Measurements from ENCODE around the gene KLK11.

The KLK11 gene, protein sequence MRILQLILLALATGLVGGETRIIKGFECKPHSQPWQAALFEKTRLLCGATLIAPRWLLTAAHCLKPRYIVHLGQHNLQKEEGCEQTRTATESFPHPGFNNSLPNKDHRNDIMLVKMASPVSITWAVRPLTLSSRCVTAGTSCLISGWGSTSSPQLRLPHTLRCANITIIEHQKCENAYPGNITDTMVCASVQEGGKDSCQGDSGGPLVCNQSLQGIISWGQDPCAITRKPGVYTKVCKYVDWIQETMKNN

DNA sequence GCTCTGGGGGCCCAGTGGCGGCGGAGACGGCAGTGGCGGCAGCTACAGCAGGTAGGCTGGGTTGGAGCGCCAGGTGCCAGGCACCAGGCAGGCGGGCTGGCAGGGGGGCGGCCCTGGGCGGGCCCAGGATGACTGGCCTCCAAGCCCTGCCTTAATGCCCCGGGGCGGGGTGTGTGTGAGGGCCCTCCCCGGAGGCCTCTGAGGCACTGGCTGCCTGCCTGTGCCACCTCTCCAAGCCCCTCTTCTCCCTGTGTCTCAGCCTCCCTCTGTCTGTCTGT, at the start of gene KLK11:
KLK11 (minus strand) TSS at position 63 of the 278 bp plus-strand sequence. CDS start 985 bp downstream, outside the sequence.
- DNase-seq (ENCODE audit: low spot score) = no peak

DNA sequence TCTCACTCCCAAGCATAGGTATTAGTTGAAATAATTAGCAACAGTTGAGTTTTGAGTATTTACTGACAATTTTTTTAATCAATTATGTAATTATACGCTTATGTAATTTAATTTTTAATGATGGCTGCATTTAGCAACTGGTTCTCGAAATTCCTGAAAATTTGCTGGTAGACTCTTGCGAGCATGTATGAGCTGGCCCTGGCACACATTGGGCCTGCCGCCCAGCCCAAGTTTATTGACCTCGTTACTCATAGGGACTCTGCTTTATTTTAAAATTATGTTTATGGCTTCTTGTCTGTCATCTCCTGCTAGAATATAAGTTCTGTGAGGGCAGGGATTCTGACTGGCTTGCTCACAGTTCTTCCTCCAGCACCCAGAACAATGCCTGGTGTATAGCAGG, 49.6 kb upstream of the KLK11 start:
- DNase-seq (ENCODE audit: low spot score) = no peak

DNA sequence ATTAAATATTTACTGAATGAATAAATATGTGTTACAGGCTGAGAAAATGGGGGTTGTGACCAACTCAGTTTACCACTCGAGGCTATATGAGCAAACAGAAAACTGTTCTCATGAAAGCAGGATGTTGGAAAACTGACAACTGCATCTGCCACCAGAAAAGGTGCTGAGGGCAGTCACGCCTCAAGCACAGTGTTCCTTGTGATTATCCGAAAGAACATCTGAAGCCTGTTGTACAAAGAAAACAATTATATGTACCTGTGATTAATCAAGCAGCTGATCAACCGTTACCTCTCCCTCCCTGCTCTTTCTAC, 44.6 kb upstream of the KLK11 start:
- no peak for DNase-seq (ENCODE audit: low spot score)

DNA sequence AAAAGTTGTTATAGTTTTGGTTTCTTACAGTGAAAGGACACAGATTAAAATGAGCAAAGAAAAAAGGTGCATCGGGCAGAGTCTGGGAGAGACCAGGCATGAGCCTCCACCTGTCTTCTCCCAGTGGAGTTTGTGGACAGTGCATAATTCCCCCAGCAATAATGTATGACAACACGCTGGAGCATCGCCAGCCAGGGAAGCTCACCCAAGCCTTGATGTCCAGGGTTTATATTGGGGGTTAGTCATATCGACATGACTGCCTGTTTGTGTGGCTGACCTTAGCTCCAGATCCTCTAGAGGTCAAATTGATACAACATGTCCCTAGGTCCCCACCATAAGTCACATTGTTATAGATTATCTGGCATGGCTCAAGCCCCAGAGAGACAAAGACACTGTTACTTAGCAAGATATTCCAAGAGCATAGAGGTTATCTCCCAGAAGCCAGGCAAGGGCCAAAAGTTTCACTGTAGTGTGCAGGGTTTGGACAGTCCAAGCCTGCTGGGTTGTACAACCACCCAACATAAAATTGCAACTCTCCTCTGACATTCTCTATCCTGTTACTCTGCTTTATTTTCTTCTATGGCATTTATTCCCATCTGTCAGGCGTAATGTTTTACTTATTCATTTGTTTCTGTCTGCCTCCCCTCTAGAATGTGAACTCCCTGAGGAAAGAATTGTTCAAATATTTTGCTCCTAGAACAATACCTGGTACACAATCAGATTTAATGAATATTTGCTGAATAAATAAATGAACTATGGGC, 44.1 kb upstream of the KLK11 start:
- no peak for DNase-seq (ENCODE audit: low spot score)

DNA sequence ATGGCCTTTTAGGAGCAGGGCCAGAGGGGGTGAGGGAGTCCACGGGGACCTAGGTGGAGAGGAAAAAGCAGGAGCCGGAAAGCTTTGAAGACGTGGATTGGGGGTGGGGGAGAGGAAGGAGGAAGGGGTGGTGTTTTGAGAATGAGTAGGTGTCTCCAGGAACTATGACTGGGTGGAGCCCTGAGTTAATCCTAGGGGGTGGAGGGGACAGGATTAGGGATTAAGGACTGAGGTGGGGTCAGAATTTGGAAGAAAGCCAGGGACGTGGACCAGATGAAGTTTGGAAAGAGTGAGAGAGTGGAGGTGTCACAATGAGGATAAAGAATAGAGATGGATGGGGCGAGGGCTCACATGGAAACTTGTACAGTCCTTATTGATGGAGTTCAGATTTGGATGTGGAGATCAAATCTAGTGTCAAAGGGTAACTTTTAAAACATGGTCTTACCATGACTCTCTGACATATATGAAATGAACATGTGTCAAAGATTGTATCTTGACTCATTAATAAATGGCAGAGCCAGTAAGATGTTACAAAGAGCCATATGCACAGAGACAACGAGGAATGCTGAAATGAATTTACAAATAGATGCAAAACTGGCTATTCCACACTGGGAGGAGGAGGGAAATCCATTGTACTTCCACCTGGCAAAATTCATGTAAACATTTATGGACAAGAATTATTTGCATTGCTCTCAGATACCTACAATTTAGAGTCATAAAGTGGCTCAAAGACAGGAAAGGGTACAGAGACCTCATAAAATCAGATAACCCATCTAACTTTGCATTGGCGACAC, 40.2 kb upstream of the KLK11 start:
- DNase-seq (ENCODE audit: low spot score) = no peak

DNA sequence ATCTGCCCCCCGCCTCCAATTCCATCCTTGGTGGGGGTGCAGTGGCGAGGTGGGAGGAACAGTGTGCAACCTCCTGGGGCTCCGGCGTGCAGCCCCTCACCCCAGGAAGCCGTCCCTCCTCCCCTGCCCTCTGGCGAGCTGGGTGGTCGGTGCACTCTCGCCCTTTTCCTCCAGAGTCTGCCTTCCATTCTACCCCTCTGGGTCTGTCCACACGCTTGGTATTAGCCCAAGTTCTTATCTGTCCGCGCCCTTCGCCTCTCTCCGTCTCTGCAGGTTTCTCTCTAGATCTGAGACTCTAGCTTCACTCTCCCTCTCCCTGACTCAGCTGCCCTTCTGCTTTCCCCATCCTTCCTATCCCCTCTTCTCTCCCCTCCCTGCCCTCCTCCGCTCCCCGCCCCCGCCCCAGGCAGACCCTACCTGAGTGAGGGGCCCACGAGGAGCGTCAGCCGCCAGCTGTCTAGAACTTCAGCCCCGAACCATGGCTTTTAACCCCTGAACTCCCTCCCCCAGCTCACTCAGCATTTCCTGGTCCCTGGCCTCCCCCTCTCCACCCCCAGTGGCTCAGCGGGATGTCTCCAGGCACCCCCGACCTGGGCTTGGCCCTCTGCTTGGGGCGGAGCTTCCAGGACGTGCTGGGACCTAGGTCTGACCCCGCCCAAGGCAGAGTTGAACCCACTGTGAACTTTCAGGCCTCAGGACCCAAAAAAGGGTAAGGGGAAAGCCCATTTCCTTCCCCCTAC, 39.0 kb upstream of the KLK11 start:
- no peak for DNase-seq (ENCODE audit: low spot score)

DNA sequence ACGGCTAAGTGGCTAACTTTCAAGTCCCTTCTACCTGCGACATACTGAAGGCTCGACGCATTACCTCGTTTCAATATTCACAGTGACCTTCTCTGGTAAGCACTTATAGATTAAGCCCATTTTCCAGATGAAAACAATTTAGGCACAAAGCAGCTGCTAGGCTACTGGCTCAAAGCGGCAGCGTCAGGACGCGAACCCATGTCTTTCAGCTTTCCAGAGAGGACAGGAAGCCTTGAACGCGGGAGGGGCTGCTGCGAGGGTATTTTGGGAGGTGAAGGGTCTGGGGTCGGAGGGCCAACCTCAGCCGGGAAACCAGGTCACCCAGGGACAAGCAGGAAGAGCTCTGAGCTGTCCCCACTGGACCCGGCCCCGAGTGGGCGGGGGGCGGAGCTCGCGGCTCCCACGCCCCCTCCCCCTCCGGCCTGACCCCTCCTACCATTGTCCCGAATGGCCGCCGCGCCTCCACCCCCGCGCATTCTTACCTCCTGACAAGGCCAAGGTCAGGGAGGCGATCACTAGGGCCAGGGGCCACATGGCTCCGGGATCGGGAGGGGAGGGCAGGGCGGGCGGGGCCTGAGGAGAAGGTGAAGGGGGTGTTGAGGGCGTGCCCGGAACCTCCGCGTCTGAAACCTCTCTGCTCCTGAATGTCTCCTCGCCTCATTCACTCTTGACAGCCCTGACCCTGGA, 38.3 kb upstream of the KLK11 start, which contains the start of gene KLK13:
KLK13 (minus strand) TSS at position 559 of the 687 bp plus-strand sequence; CDS start at position 534, 25 bp downstream.
- DNase-seq (ENCODE audit: low spot score) = no peak

DNA sequence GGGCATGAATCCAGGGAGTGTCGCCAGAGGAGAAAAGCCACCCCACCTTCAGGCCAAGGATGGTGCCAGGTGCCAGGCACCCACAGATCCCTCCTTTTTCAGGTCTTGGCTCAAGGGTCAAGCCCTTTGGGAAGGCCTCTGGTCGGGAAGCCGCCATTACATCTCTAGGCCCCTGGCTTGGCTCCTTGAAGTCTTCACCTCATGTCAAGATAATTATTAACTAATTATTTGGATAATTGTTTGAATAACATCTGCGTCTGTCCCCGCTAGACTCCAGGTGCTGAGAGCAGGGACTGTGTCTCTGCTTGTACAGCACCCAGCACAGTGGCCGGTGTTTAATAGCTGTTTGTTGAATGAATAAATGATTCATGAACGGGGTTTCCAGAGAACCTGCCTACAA, 37.2 kb upstream of the KLK11 start:
- DNase-seq (ENCODE audit: low spot score) = no peak

DNA sequence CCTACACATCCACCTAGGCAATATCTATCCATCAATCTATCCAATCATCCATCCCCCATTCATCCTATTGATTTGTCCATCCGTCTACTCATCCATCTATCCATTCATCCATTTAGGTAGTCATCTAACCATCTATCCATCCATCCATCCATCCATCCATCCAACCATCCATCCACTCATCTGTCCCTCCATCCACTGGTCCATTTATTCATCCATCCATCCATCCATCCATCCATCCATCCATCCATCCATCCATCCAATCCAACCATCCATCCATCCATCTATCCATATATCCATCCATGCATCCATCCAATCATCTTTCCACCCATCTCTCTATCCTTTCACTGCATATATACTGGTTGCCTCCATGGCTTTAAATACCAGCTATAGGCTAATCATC, 34.6 kb upstream of the KLK11 start:
- no peak for DNase-seq (ENCODE audit: low spot score)

DNA sequence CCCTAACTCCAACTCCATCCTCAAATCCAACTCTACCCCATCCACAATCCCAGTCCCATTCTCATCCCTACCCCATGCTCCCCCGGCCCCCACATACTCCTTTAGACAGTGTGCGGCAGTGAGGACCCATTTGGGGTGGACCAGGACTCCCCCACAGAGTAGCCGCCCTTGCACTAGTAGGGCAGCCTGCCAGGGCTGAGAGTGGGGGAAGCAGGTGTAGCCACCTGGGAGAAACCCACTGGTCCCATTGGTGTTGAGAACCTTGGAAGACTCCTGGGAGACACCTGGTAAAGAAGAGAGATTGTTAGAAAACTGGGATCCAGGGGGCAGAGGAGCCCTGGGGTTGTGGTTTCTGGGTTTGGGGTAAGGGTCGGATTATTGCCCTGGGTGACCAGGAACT, 33.9 kb upstream of the KLK11 start:
- DNase-seq (ENCODE audit: low spot score) = no peak

DNA sequence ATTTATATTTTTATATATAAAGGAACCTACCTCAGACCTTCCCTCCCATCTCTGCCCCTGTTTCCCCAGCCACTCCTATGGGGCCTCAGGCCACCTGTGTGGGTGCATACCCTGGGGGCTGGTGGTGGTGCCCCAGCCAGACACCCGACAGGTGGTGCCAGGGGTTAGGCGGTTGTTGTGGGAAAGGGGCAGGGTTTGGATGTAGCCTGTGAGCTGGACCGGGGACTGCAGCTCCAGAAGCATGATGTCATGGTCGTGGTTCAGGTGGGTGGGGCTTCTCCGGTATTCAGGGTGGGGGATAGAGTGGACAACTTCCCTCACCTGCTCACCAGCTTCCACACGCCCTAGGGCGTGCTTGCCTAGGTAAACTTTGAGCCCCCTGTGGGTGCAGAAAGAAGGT, 33.3 kb upstream of the KLK11 start:
- no peak for DNase-seq (ENCODE audit: low spot score)

DNA sequence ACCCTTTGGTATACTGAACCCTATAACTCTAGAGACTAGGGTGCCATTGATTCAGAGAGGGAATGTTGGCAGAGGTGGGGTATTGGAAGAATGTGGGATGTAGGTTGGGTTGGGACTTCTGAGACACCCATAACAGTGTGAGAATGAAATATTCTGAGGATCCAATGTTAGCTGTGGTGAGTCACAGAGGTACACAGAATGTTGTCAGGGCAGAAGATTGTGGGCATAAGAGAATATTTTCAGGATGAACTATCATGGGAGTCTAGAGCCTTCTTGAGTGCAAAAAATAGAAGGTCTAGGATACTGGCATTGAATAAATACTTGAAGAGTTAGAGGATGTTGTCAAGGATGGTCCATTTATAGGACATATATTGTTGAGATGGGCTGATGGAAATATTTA, 29.4 kb upstream of the KLK11 start:
- no peak for DNase-seq (ENCODE audit: low spot score)

DNA sequence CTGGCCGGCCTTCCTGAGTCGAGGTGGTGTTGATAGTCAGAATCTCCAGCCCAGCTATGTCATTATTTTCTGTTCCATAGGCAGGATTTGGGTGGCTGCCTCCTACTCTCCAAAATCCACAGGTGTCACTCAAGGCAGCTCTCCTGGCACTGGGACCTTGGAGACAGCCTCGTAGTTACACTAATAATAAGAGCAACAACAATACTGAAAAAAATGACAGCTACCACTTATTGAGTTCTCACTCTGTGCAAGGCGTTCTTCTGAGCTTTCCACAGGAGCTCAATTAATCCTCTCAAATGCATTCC, 20.6 kb upstream of the KLK11 start:
- DNase-seq (ENCODE audit: low spot score) = no peak

DNA sequence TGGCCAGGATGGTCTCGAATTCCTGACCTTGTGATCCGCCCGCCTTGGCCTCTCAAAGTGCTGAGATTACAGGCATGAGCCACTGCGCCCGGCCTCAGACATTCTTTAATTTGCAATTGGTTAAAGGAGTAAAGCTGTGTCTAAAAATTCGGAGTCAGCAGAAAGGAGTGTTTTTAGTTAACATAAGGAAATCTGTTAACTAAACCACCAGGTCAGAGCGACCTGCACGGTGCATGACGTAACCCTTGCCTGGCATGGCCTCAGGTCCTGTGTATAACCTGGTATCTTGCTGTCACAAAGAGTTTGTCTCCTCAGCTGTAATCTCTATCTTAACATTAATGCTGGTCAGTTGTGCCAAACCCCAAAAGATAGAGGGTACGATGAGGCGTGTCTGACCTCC, 17.9 kb upstream of the KLK11 start:
- no peak for DNase-seq (ENCODE audit: low spot score)

DNA sequence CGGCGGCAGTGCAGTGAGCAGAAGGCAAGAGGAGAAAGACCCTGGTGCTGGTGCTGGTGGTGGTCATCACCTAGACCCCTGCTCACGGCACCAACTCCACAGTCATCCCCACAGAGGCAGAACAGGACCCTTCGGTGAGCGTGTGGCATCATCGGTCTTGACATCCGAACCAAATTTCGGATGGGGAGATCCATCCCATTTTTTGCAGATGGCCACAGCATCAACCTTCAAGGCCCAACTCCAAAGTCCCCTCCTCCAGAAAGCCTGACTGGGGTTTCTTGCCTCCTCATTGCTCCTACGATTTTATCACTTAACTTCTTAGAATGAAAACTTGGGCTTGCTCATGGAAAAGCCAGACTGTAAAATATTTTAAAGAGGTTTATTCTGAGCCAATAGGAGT, 17.1 kb upstream of the KLK11 start:
- DNase-seq (ENCODE audit: low spot score) = no peak

DNA sequence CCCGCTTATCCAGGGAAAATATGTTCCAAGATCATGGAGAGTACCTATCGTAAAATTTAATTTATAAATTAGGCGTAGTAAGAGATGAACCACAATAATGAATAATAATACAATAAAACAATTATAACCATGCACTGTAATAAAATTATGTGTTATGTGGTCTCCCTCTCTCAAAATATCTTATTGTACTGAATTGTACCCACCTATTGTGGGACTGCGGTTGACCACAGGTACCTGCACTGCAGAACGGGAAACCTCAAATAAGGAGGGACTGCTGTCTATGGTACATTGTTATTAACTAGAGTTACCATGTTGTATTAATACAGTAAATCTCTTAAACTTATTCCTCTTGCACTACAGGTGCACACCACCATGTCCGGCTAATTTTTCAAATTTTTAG, 13.7 kb upstream of the KLK11 start:
- DNase-seq (ENCODE audit: low spot score) = no peak

DNA sequence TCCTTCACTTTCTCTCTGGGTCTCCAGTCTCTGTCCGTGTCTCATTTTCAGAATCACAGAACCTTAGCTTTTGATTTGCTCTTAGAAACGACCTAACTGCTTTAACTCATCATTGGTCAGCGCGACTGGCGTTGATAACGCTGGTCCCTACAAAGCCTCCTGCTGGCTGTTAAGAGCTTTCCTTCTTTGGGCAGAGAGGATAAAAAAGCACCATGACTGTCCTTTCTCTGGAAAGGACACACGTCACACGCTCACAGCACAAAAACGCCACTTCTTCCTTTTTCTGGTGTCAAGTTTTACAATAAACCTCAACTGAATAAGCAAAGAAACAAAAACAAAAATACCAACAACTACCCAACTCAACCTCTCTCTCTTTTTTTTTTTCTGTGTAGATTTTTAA, 10.1 kb upstream of the KLK11 start:
- no peak for DNase-seq (ENCODE audit: low spot score)

DNA sequence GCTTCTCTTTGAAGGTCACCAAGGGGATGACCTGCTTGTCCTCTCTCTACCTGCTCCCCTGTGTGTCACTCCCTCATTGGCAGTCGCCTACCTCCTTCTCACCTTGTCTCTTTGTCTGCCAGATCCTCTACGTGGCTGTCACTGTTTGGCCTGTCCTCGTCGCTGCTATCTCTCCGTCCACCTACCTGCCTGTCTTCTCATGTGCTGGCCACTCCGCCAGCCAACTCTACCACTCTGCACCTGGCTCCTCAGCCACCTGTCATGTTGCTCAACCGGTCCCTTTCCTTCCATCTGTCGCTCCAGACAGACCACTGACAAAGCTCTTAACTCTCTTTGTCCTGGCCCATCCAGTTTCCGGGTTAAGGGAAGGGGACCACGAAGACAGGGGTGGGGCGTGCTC, 8.3 kb upstream of the KLK11 start, which contains the start of gene KLK12:
KLK12 (minus strand) TSS at position 299 of the 400 bp plus-strand sequence. CDS start 381 bp downstream, outside the sequence.
- DNase-seq (ENCODE audit: low spot score) = no peak

DNA sequence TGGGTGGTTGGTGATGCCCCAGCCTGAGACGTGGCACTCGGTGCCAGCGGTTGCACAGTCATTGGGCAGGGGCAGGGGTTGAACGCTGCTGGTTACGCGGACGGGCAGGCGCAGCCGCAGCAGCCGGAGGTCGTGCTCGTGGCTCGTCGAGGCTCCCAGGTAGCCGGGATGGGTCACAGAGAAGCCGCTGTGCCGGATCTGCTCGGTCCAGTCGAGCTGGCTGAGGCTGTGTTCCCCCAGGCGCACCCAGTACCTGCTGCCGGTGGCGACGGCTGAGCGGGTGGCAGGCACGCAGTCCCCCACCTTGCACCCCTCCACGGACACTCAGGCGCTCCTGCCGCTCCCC, 5.4 kb upstream of the KLK11 start:
- no peak for DNase-seq (ENCODE audit: low spot score)

DNA sequence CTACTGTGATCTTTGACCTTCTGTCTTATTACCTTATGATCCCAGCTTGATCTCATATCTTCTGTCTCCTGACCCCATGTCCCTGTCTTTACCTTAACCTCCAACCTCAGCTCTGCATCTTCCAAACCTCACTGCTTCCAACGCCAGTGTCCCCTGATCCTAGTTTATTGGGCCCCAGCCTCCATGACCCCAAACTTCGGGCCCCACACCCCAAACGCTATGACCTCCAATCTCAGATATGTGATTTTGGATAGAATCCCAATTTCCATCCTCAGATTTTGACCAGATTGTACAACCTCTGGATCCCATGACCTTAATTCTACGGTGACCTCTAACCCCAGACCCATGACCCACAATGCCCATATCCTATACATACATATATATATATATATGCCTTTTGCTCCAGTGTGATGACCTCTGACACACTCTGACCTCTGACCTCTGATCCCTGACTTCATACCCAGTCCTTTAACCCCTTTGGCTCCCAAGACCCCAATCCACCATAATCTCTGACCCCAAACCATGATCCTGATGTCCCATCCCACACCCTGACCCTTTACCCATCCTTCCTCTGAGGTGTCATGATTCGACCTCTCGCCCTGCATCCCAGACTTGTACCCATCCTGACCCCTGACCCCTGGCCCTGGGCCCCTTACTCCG, 4.9 kb upstream of the KLK11 start:
- no peak for DNase-seq (ENCODE audit: low spot score)

DNA sequence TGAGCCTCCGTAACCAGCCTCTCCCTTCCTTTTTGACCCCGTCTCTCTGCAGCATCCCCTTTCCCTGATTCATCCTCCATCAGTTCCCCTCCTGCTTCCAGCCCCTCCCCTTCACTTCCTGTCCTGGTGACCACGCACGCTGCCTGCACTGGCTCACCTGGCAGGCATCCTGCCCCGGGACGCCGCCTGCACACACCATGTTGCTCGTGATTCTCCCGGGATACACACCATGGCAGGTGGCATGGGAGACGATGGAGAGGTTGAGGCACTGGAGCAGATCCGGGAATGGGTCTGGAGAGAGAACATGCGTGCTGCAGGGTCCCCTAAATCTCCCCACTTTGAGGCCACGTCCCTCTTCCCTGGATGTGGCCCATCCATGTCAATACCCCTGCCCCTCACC, 4.2 kb upstream of the KLK11 start:
- no peak for DNase-seq (ENCODE audit: low spot score)

DNA sequence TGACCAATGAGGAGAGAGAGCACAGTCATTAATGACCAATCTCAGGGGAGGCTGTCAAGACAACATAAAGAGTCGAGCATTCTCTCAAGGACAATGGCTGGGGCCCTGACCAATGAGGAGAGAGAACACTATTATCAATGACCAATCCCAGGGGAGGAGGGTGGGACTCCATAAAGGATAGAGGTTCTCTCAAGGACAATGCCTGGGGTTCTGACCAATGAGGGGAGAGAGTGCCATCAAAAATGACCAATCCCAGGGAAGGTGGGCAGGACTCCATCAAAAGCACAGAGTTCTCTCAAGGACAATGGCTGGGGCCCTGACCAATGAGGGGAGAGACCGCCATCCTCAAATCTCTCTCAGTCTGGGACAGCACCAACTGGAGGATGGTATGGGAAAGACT, 3.3 kb upstream of the KLK11 start:
- no peak for DNase-seq (ENCODE audit: low spot score)
